Stimulated activated CD8-positive, alpha-beta memory T cell treated with anti-CD3 and anti-CD28 coated beads, Interleukin-12 subunit alpha, Interleukin-12 subunit beta, amount 100 ng/mL, for 1 hour (primary cell): ENCODE measurements around the gene ASTN2.
"Not testable (repeated sequence)": the region's sequence is repeated elsewhere in the genome, so short reads cannot be mapped to it uniquely, and the experiment has no call there.

Source experiments
- DNase-seq: peaks from one replicate; pipeline ENCODE4 v3.0.0-alpha.2; 2020; ENCODE audit warnings: low read depth

ASTN2 gene

DNA sequence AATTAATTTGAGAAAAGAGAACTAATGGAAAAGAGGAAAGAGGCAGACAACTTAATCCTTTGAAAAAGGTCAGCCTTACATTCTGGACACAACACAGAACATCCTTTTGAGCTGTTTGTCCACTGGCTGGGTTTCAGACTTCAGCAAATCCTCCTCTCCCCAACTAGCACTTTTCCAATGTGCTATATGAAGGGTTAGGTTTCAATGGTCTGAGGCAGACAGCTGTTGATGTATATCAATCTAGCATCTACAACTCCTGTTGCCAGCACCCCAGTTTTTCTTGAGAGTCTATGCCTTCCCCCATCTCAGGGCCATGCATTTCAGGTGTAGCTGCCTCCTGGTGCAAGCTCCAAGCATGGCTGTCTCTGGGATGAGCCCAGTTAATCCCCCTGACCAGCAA lies 553.5 kb downstream of the ASTN2 start:
- DNase-seq: no peak

- no peak for DNase-seq
Observed at GRCh38 chr9:116860509-116861120, 554.2 kb downstream of the ASTN2 start.

GRCh38 chr9:116859763-116860162 lies 555.1 kb downstream of the ASTN2 start:
- no peak for DNase-seq

GRCh38 chr9:116857321-116857720 lies 557.5 kb downstream of the ASTN2 start:
- DNase-seq: no peak

DNA sequence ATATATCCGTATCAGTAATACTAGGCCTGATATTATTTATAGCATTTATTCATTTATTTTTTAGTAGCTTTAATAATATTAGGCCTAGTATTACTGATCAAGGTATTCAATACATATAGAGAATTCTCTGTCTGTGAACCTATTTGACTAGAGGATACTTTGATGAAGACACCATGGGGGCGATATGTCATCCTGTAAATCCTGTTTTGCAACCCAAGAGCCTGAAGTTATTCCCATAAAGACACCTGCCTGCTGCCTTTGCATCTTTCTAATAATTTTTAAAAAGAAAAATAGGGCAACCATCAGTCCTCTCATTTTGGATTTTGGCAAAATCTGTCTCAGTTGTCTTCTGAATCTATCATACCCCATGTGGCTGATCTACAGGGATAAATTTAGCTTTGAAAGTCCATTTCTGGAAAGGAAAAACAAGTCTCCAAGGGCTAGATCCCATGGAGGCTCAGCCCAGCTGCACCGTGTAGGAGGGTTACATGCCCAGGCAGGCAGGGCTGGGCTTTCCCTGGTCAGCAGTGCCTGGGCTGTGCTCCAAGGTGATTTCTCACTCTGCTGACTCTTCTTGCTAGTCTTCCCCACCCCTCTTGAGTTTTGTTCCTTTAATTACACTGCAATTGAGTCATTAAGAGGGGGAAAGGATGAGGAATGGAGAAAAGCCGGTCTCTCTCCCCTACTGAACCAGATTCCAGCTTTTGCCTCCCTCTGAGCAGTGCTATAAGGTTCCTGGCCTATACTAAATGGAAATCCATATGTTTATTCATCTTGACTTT lies 558.8 kb downstream of the ASTN2 start:
- no peak for DNase-seq

DNA sequence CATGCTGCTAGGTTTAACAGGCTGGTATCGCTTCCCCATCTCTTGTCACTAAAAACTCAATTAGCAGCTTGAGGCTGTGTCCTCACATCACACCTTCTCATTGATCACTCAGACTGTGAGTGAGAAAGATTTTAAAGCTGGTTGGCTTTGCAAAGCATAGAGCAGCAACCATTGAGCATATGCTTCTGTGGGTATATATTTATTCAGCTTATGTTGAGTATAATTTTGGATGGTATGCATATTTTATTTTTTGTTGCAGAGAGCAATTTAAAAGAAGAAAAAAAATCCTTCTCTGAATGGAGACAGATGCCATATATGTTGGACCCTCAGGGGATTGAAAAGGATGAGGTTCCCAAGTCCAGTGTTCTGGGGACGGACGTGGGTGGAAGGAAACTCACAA lies 565.1 kb downstream of the ASTN2 start:
- DNase-seq: no peak

DNA sequence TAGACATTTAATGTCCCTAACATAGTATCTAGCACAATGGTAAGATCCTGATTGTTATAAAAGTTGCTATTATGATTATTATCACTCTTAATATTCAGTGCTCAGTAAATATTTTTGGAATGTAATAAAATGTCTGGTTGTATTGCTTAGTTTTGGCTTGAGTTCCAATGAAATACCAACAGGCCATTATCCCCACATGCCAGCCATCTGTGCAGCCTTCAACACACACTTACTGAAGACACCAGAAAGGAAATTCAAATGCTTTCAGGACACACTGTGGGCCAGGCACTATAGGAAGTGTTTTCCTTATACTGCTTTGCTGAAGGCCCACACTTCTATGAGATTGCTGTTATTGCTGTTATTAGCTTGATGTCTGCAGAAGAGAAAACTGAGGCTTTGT lies 570.2 kb downstream of the ASTN2 start:
- no peak for DNase-seq

DNA sequence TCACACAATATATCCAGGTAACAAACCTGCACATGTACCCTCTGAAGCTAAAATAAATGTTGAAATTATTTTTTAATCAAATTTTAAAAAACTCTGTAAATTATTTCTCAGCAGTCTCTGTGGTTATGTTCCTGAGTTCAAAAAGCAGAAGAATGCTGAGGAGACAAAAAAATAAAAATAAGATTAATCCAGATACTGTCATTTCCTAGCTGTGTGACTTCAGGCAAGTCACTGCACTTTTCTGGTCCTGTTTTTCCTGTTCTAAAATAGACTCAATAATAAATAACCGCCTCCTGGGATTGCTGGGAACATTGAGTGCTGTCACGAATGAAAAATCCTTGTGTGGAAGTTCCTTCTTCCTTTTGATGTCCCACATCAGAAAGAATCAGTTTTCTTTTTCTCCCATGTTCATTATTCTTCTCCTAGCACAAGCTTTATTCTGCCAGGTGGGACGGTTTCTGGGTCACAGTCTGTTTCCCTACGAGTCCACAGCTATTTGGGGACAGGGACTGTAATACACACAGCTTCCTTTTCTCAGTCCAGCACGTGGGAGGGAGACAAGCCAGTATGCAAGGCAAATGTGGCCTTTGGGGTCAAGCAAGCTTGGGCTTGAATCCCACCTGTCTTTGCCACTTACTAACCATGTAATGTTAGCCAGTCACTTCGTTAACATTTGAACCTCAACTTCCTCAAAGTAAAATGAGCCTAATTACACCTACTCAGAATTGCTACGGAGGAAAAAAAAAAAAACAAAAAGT lies 570.8 kb downstream of the ASTN2 start:
- no peak for DNase-seq

DNA sequence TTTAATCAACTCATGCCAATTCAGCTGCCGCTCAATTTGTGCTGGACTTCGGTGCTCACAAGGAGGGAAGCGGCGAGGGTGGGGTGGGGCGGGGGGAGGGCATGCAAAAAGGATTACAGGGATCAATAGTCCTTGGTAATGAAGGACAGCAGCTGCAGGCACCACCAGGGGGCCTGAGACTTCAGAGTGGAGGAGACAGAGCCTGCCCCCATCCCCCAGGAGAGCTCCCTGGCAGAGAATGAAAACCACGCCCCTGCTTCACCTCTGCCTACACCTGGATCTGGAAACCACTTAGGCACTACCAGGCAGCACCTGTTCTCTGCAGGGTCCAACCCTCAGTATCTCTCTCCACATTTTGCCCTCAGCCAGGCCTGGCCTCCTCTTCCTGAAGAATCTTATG lies 572.2 kb downstream of the ASTN2 start:
- no peak for DNase-seq

GRCh38 chr9:116838468-116838867 lies 576.4 kb downstream of the ASTN2 start:
- not testable (repeated sequence) for DNase-seq

GRCh38 chr9:116837018-116837989 lies 577.6 kb downstream of the ASTN2 start:
- DNase-seq: no peak

- DNase-seq: not testable (repeated sequence)
Observed at GRCh38 chr9:116830321-116830720, 584.5 kb downstream of the ASTN2 start.

DNA sequence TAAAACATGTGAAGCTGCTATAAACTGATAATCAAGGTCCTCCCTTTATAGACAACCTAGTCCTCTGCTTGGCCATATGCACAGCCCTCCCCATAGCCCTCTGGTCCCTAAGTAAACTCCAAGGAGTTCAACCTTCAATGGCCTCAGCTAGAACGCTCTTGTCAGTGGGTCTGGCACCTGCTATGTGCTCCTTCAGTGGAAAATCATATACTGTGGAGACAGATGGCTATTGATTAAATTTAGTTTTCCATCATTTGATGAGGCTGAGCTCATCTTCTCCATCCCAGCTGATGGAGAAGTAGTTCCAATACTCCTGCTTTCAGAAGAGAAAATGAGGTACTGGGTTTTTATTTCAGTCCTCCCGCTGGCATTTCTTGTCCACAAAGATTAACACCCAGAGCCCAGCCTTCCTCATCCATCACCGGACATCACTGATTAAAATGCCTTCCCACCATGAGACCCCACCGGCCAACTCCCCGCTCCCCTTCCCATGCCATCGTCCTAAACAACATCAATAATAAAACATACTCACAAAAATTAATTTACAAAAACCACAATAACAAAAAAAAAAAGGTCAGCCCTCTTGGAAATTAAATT lies 593.1 kb downstream of the ASTN2 start:
- no peak for DNase-seq

- DNase-seq: no peak
Observed at GRCh38 chr9:116819116-116819515, 595.7 kb downstream of the ASTN2 start.

DNA sequence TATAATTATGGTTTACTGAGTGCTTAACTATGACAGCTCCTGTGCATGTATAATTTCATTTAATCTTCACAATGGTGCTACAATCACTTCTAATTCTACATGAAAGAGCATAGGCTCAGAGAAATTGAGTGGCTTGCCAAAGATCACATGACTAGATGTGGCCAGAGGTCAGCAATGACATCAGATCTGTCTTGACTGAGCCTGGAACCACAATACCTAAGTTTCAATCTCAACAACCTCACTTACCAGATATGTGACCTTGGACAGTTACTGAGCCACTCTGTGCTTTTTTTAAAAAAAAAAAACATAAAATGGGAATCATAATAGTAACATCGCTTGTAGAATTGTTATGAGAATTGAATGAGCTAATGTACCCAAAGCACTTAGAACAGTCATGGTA lies 597.1 kb downstream of the ASTN2 start:
- DNase-seq: no peak

- no peak for DNase-seq
Observed at GRCh38 chr9:116816484-116816883, 598.4 kb downstream of the ASTN2 start.

- no peak for DNase-seq
Observed at GRCh38 chr9:116815835-116816234, 599.0 kb downstream of the ASTN2 start.

DNA sequence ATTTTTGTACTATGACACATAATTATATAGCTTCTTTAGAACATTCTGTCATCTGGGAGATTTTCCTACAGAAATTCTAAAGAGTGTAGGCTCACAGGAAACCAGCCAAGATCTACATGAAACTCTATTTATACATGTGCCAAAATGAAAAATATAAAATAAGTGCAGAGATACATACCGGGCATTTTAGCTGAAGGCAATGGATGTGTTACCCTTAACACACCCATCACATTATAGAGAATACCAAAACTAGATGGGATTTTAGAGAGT lies 601.9 kb downstream of the ASTN2 start:
- no peak for DNase-seq

DNA sequence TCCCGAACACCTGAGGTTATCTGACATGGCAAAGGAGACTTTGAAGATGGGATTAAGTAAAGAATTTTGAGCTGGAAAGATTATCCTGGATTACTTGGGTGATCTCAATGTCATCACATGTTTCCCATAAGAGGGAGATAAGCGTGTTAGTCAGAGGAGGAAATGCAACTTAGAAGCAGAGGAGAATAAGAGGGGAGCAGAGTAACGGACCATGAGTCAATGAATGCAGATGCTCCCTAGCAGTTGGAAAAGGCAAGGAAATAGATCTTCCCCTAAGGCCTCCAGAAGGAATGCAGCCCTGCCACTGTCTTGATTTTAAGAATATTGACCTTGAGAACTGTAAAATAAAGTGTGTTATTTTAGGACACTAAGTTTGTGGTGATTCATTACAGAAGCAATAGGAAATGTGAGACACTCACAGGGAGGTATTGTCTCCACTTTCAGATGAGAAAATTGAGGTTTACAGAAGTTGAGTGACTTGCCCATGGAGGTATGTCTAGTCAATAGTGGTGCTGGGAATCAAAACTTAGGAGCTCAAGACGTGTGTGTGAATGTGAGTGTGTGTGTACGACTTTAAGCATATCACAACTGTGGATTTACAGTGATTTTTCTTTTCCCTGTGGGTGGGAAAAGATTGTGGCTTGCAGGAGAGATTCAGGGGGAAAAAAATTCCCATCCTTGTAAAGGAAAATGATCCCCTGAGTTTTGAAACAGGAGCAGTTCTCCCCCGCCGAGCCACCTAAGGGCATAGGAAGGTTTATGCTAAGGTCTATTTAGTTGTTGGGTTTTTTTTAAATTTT lies 602.4 kb downstream of the ASTN2 start:
- DNase-seq: no peak

DNA sequence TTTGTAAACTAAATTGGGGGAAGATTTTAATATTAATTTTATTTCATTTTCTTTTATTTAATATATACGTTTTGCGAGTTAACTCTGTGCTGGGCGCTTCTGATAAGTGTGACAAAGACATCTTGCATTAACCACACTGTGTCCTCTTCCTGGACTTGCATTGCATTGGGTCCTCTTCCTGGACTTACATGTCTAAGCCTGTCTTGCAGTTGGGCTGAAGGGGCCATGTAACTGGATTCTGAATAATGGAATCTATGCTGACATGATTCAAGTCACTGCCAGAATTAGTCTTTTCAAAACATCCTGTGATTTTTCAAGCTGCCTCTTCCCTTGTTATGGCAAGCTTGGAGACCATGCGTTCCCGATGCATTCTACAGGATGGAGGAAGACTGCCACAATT lies 605.2 kb downstream of the ASTN2 start:
- DNase-seq: no peak

DNA sequence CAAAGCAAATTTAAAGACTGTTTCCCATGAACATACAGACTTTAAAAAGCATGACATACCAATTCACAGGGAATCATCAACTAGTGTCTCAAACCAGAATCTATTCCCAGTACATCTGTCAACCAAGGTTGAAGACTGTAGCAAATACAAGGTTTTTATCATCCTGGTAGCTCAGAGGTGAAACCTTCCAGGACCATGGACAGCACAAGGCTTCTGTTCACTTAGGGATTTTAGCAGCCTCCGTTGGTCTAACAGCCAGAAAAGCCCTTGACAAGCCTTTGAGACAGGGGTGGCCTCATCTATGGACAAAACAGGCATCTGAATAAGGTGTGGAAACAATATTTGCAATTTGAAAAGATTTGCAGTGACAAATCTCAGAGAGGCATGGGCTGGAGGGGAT lies 608.8 kb downstream of the ASTN2 start:
- no peak for DNase-seq
